ENCODE measurements around the gene SLMAP. TPM values are rescaled to one million over a fixed set of nuclear protein-coding genes. Genes with fewer than 3 reads are reported as not detected.
A peak's percentile ranks its signal among the peaks of the same experiment; 100 is the strongest.

SLMAP gene
- total and polyA plus RNA-seq, 2 of the 4 experiments (the other 2 are of a cell fraction), result 15.5 to 26.5 TPM

DNA sequence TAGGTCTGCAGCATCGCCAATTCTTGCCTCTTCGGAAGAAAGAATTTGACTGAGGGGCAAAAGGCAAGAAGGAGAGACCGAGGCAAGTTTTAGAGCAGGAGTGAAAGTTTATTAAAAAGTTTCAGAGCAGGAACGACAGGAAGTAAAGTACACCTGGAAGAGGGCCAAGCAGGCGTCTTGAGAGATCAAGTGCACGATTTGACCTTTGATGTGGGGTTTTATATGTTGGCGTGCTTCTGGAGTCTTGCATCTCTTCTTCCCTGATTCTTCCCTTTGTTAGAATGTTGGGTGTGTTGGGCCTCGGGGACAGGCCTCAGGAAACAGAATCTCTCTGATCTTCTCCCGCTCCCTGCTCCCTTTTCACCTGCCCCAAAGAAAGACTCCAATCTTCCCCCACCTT, 211.5 kb downstream of the SLMAP start:
- no peak for ATAC-seq (ENCODE audit: low read depth)
- TF ChIP-seq MXI1 (IDR thresholded peaks at IDR 0.05; ENCODE audit: borderline replicate concordance, low read depth, low read length) (no peak), NFE2L2 (IDR thresholded peaks at IDR 0.05; ENCODE audit: low read depth, low read length) (no peak), BHLHE40 (IDR thresholded peaks at IDR 0.05; ENCODE audit: low read depth, low read length) (no peak), POLR2A (IDR thresholded peaks at IDR 0.05; ENCODE audit: low read depth, low read length) (no peak), RFX5 (IDR thresholded peaks at IDR 0.05; ENCODE audit: low read depth, low read length) (no peak), MAFK (IDR thresholded peaks at IDR 0.05; ENCODE audit: low read depth, low read length) (no peak), RCOR1 (IDR thresholded peaks at IDR 0.05; ENCODE audit: insufficient replicate concordance, low read length) (no peak), FOS (IDR thresholded peaks at IDR 0.05; ENCODE audit: low read depth, low read length) (no peak), MAZ (IDR thresholded peaks at IDR 0.05; ENCODE audit: borderline replicate concordance, low read depth, low read length) (no peak)
- Histone ChIP-seq H2BK5ac (ENCODE audit: low read depth, low read length, poor library complexity, severe bottlenecking) (no peak overlapping the region), H4K8ac (ENCODE audit: low read depth in 2 of 2, low read length in 2 of 2) (no peak overlapping the region), H3K27ac (ENCODE audit: insufficient read depth, low read length) (no peak overlapping the region), H3K56ac (ENCODE audit: extremely low read depth, insufficient read depth, low read length) (no peak overlapping the region), H3K9me3 (ENCODE audit: control insufficient read depth, insufficient read depth, low read length) (no peaks in the 10 kb centered on the region), H2AK9ac (replicated peaks; ENCODE audit: low read depth, low read length, poor library complexity) (no peak overlapping the region), H4K91ac (ENCODE audit: insufficient read depth, low read depth, low read length) (peak overlapping the region; percentile 27), H3K4me1 (ENCODE audit: control insufficient read depth, insufficient read depth, low read length) (peaks cover 8% of the 10 kb centered on the region), H3K4me2 (ENCODE audit: low read depth, low read length) (no peak overlapping the region), H3K23ac (ENCODE audit: low read depth, low read length) (no peak overlapping the region), H2BK20ac (ENCODE audit: low read depth, low read length) (peak overlapping the region; percentile 8; the same call in 1 of the 2 replicates), H3K79me1 (ENCODE audit: low read depth in 1 of 2, low read length in 2 of 2) (no peaks in the 10 kb centered on the region), H3K36me3 (ENCODE audit: control insufficient read depth, insufficient read depth, low read length) (no peaks in the 10 kb centered on the region), H2AK5ac (ENCODE audit: low read depth, low read length) (peak overlapping the region; percentile 40), H3K18ac (ENCODE audit: low read depth, low read length) (no peak overlapping the region), H3K9me1 (ENCODE audit: insufficient read depth, low read length) (peaks cover 6% of the 10 kb centered on the region), H3K4ac (ENCODE audit: low read depth, low read length) (0 out of 2 replicates have a peak overlapping the region, but pooled peaks have one; percentile 66), H3K14ac (replicated peaks; ENCODE audit: low read depth, low read length) (no peak overlapping the region), H2BK15ac (ENCODE audit: low read depth, low read length) (peak overlapping the region; percentile 41; the same call in 2 of the 3 replicates), H2BK120ac (ENCODE audit: low read depth, low read length) (peak overlapping the region; percentile 66), H4K5ac (ENCODE audit: low read depth, low read length) (no peak overlapping the region), H2AFZ (replicated peaks; ENCODE audit: low read length, poor library complexity) (no peak overlapping the region), H3K9ac (ENCODE audit: low read depth, low read length) (no peak overlapping the region), H3K4me3 (ENCODE audit: insufficient read depth, low read depth, low read length) (no peak overlapping the region), H3K27me3 (ENCODE audit: control insufficient read depth, insufficient read depth, low read length) (no peaks in the 10 kb centered on the region), H4K20me1 (ENCODE audit: insufficient read depth, low read length) (no peaks in the 10 kb centered on the region)
- intact Hi-C loops (cut with micrococcal nuclease), result no loop called here
- no TSS peak for BruUV-seq (replicated peaks)
- DNase-seq, result no peak
- ChIA-PET POLR2A (ENCODE audit: unreplicated experiment) (no interaction called here), CTCF (no interaction called here)
- dilution Hi-C loops (cut with HindIII; ENCODE audit: low sequenced_read_pairs, unreplicated experiment), result no loop called here
- in situ Hi-C loops (cut with MboI; ENCODE audit: low sequenced_read_pairs), result no loop called here
- WGBS, 2 experiments (ENCODE audit: extremely low coverage in 2 of 2, insufficient read length in 1 of 2), result 100% methylated on average over 2 of the region's 9 CpGs; no CpG with 5 or more reads in 1 of the 2 experiments
